Spleen (tissue), 11 donors: ENCODE results near the gene TIE1. TPM values are rescaled to one million over a fixed set of nuclear protein-coding genes. Genes with fewer than 3 reads are reported as not detected.

Experiments
- DNase-seq: peaks from one replicate; pipeline ENCODE4 v3.0.0-alpha.2; 2020
- H3K27ac ChIP-seq, 8 donors: fragments of 200-600 bp; sonication (generic) in 7 of 8; 1 replicate in 4 of 8; 2 replicates in 4 of 8; pipeline versions ENCODE4 v1.5.0 to v1.8.0; 2016 to 2021; ENCODE audit warnings: inconsistent platforms in 4 of 8, mild to moderate bottlenecking in 4 of 8, moderate library complexity in 1 of 8
- H3K27me3 ChIP-seq, 7 donors: fragments of 200-600 bp; sonication (generic) in 6 of 7; replicated peaks in 1 of 7; 1 replicate in 4 of 7; 2 replicates in 3 of 7; pipeline versions ENCODE4 v1.5.0 to v1.8.0; 2016 to 2021; ENCODE audit warnings: inconsistent platforms in 3 of 7, mild to moderate bottlenecking in 1 of 7
- H3K36me3 ChIP-seq, 6 donors: fragments of 200-600 bp; sonication (generic) in 5 of 6; 1 replicate in 4 of 6; 2 replicates in 2 of 6; pipeline versions ENCODE4 v1.5.0 to v1.8.0; 2016 to 2021; ENCODE audit warnings: inconsistent platforms in 2 of 6
- H3K4me1 ChIP-seq, 6 donors: fragments of 200-600 bp; sonication (generic) in 5 of 6; 1 replicate in 3 of 6; 2 replicates in 3 of 6; pipeline versions ENCODE4 v1.5.0 to v1.8.0; 2016 to 2021; ENCODE audit warnings: inconsistent platforms in 3 of 6
- H3K4me3 ChIP-seq, 8 donors: fragments of 200-600 bp; sonication (generic) in 7 of 8; 1 replicate in 4 of 8; 2 replicates in 4 of 8; pipeline versions ENCODE4 v1.5.0 to v1.8.0; 2016 to 2021; ENCODE audit warnings: inconsistent platforms in 4 of 8, mild to moderate bottlenecking in 4 of 8, moderate library complexity in 2 of 8
- H3K9me3 ChIP-seq, 8 donors: fragments of 200-600 bp; sonication (generic) in 7 of 8; 1 replicate in 4 of 8; 2 replicates in 4 of 8; pipeline versions ENCODE4 v1.5.0 to v1.8.0; 2016 to 2021; ENCODE audit warnings: inconsistent platforms in 4 of 8
- CTCF ChIP-seq, 11 experiments: fragments of 200-600 bp in 7 of 11; fragments of 450-650 bp in 4 of 11; sonication (generic) in 4 of 11; IDR thresholded peaks in 8 of 11; conservative IDR thresholded peaks in 3 of 11; 1 replicate in 7 of 11; 2 replicates in 4 of 11; pipeline versions ENCODE4 v1.4.0 to v1.8.0; 2016 to 2021; ENCODE audit warnings: antibody characterized with exemption in 11 of 11, inconsistent platforms in 4 of 11, mild to moderate bottlenecking in 1 of 11
- POLR2A ChIP-seq, 3 donors: fragments of 450-650 bp; IDR thresholded peaks; one replicate each; pipeline ENCODE4 v1.5.1; 2017; ENCODE audit warnings: antibody characterized with exemption in 3 of 3, mild to moderate bottlenecking in 1 of 3
- POLR2AphosphoS5 ChIP-seq, 3 donors: sonication (generic); formaldehyde crosslinking; IDR thresholded peaks; one replicate each; pipeline ENCODE4 v1.5.1; 2017; ENCODE audit warnings: antibody characterized with exemption in 3 of 3
- WGBS, 5 donors: extraction: QIAGEN DNeasy Blood & Tissue Kit in 3 of 5; methylation state at CpG; one replicate each; pipeline versions ENCODE4 v1.1.5 to v1.1.7; 2013 to 2018; 5-methylcytosine and 5-hydroxymethylcytosine counted together
- intact Hi-C: fragments of 100-400 bp; cut with DNase I; formaldehyde crosslinking; loops from one replicate; pipeline ENCODE4 v1.15.0; 2023; ENCODE audit warnings: low total_unique reads
- polyA plus RNA-seq, 3 donors: library from polyadenylated mRNA; stranded (reverse); fragments of 200-250 nt; gene quantifications; one replicate each; pipeline ENCODE4 v1.2.1, GENCODE V29; 2013
- total RNA-seq, 7 donors: library from RNA; depleted of rRNA in 3 of 7; stranded (reverse); fragments of >200 nt in 3 of 7; fragmentation: NEBNext Ultra II Directional in 4 of 7; extraction: Animal tissue kit (Norgen Biotek cat#: 25700) in 4 of 7; gene quantifications; one replicate each; pipeline versions ENCODE4 v1.1.0 to v1.2.1, GENCODE V29; 2016 to 2021
- donor health status: healthy with polysubstance abuse.
- donor health status: DM: no; HTN: no; CAD: no; lungs with moderate emphysema.
- donor health status: DM: no; HTN: no; CAD: no.
- donor health status: Bipolar disorder and iron deficiency.
- donor health status: healthy.
- donor health status: DM: no; HTN: no; CAD: no.
- donor health status: DM: yes; HTN: yes; CAD: no.

TIE1 gene
- total and polyA plus RNA-seq, 10 donors, result 4.9 to 81.8 (median 55.7) TPM

- H3K36me3 ChIP-seq, result no peaks in the 10 kb centered on the region
- no peak overlapping the region for H3K27ac ChIP-seq
- intact Hi-C loops, result no loop called here
- TF ChIP-seq CTCF (IDR thresholded peaks at IDR 0.05 in 8 of 11, conservative IDR thresholded peaks at IDR 0.05 in 3 of 11), result no peak
- no peak for TF ChIP-seq POLR2AphosphoS5 (IDR thresholded peaks at IDR 0.05)
- no peak for TF ChIP-seq POLR2A (IDR thresholded peaks at IDR 0.05)
- 64 to 80% (median 72%) methylated on average over 12 of the region's 12 CpGs for WGBS, 5 donors
- H3K4me3 ChIP-seq, result no peak overlapping the region
- H3K27me3 ChIP-seq, result no peaks in the 10 kb centered on the region
- no peak for DNase-seq
- H3K9me3 ChIP-seq, result no peaks in the 10 kb centered on the region
- H3K4me1 ChIP-seq, result no peaks in the 10 kb centered on the region
These were observed 11.7 kb upstream of the TIE1 start for GRCh38 chr1:43288785-43289706.

- Histone ChIP-seq H3K4me3 (no peak overlapping the region), H3K9me3 (no peaks in the 10 kb centered on the region), H3K4me1 (peaks cover 0 to 22% (median 16%) of the 10 kb centered on the region in 6 donors), H3K36me3 (no peaks in the 10 kb centered on the region), H3K27ac (no peak overlapping the region), H3K27me3 (no peaks in the 10 kb centered on the region)
- no peak for DNase-seq
- 83 to 94% (median 86%) methylated on average over 7 of the region's 7 CpGs for WGBS, 5 donors
- TF ChIP-seq CTCF (IDR thresholded peaks at IDR 0.05 in 8 of 11, conservative IDR thresholded peaks at IDR 0.05 in 3 of 11) (no peak), POLR2A (IDR thresholded peaks at IDR 0.05) (no peak), POLR2AphosphoS5 (IDR thresholded peaks at IDR 0.05) (no peak)
- intact Hi-C loops, result no loop called here
These were observed 8.6 kb upstream of the TIE1 start for GRCh38 chr1:43292216-43292615.

GRCh38 chr1:43292679-43293078 lies 8.1 kb upstream of the TIE1 start:
- H3K9me3 ChIP-seq, result no peaks in the 10 kb centered on the region
- H3K27ac ChIP-seq, result no peak overlapping the region
- H3K27me3 ChIP-seq, result no peaks in the 10 kb centered on the region
- H3K4me1 ChIP-seq, result peaks cover 0 to 22% (median 16%) of the 10 kb centered on the region in 6 donors
- no peaks in the 10 kb centered on the region for H3K36me3 ChIP-seq
- DNase-seq, result no peak
- intact Hi-C loops, result no loop called here
- WGBS, 5 donors, result 59 to 80% (median 72%) methylated on average over 5 of the region's 5 CpGs
- TF ChIP-seq POLR2AphosphoS5 (IDR thresholded peaks at IDR 0.05), result no peak
- TF ChIP-seq CTCF (IDR thresholded peaks at IDR 0.05 in 8 of 11, conservative IDR thresholded peaks at IDR 0.05 in 3 of 11), result no peak
- TF ChIP-seq POLR2A (IDR thresholded peaks at IDR 0.05), result no peak
- no peak overlapping the region for H3K4me3 ChIP-seq

GRCh38 chr1:43293176-43293575 lies 7.6 kb upstream of the TIE1 start:
- Histone ChIP-seq H3K9me3 (no peaks in the 10 kb centered on the region), H3K4me1 (peaks cover 0 to 22% (median 16%) of the 10 kb centered on the region in 6 donors), H3K27ac (no peak overlapping the region), H3K4me3 (no peak overlapping the region), H3K27me3 (no peaks in the 10 kb centered on the region), H3K36me3 (no peaks in the 10 kb centered on the region)
- TF ChIP-seq POLR2AphosphoS5 (IDR thresholded peaks at IDR 0.05), result no peak
- no peak for TF ChIP-seq POLR2A (IDR thresholded peaks at IDR 0.05)
- no peak for DNase-seq
- 83 to 94% (median 89%) methylated on average over 2 of the region's 2 CpGs for WGBS, 5 donors
- intact Hi-C loops, result no loop called here
